Transverse colon (tissue), 4 donors: ENCODE results near the gene KLHL41.

Experiments
- EP300 ChIP-seq: sonication (generic); formaldehyde crosslinking; IDR thresholded peaks from one replicate; pipeline ENCODE4 v1.6.1; 2017; ENCODE audit warnings: antibody characterized with exemption, low read depth
- POLR2A ChIP-seq: fragments of 450-650 bp; IDR thresholded peaks from one replicate; pipeline ENCODE4 v1.6.1; 2016; ENCODE audit warnings: antibody characterized with exemption, mild to moderate bottlenecking, moderate library complexity
- POLR2AphosphoS5 ChIP-seq, 3 donors: sonication (generic); formaldehyde crosslinking; IDR thresholded peaks; one replicate each; pipeline ENCODE4 v1.6.1; 2016; ENCODE audit warnings: antibody characterized with exemption in 3 of 3
- TF ChIP-seq, protein P1 (sequence below), 5 experiments: fragments of 200-600 bp in 3 of 5; fragments of 450-650 bp in 2 of 5; sonication (generic) in 3 of 5; IDR thresholded peaks; 1 replicate in 2 of 5; 2 replicates in 3 of 5; pipeline ENCODE4 v1.5.1; 2016 to 2017; ENCODE audit warnings: antibody characterized with exemption in 5 of 5, inconsistent platforms in 3 of 5, mild to moderate bottlenecking in 2 of 5, moderate library complexity in 1 of 5

- TF ChIP-seq, protein P1, sequence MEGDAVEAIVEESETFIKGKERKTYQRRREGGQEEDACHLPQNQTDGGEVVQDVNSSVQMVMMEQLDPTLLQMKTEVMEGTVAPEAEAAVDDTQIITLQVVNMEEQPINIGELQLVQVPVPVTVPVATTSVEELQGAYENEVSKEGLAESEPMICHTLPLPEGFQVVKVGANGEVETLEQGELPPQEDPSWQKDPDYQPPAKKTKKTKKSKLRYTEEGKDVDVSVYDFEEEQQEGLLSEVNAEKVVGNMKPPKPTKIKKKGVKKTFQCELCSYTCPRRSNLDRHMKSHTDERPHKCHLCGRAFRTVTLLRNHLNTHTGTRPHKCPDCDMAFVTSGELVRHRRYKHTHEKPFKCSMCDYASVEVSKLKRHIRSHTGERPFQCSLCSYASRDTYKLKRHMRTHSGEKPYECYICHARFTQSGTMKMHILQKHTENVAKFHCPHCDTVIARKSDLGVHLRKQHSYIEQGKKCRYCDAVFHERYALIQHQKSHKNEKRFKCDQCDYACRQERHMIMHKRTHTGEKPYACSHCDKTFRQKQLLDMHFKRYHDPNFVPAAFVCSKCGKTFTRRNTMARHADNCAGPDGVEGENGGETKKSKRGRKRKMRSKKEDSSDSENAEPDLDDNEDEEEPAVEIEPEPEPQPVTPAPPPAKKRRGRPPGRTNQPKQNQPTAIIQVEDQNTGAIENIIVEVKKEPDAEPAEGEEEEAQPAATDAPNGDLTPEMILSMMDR (IDR thresholded peaks at IDR 0.05): no peak
- no peak for TF ChIP-seq POLR2AphosphoS5 (IDR thresholded peaks at IDR 0.05)
- no peak for TF ChIP-seq POLR2A
- TF ChIP-seq EP300: no peak
Observed at GRCh38 chr2:169525434-169525833, 15.9 kb downstream of the KLHL41 start.
